ENCODE results near the gene DISC1. TPM values are rescaled to one million over a fixed set of nuclear protein-coding genes. Genes with fewer than 3 reads are reported as not detected.

DISC1 gene
- total and polyA plus RNA-seq, 2 of the 13 experiments (the other 11 are each of a cell fraction or from before 2014, with no cell fraction given), result 4.2 to 4.6 TPM

DNA sequence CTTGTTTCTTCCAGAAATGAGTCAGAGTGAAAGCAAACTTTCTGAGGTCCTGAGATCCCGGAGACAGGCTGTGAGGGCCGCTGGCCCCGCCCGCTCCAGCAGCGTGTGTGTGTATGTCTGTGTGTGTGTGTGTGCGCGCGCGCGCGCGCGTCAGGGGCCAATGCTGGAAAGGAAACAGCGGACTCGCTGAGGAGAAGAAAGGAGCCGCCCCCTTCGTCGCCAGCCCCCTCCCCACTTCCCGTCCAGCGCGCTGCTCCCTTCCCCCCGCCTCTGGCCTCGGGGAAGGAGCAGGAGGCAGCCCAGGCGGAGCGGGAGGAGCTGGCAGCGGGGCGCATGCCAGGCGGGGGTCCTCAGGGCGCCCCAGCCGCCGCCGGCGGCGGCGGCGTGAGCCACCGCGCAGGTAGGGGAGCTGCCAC is at the start of gene DISC1 (continued):
- TF ChIP-seq ZNF704 (CRISPR knock-in tag; IDR thresholded peaks at IDR 0.05; ENCODE audit: borderline replicate concordance), result 0 out of 2 replicates have a peak, but pooled peaks have one; percentile 5
- TF ChIP-seq JUND (CRISPR knock-in tag; IDR thresholded peaks at IDR 0.05), result no peak
- no peak; the same call in 1 of the 2 replicates for TF ChIP-seq ZNF235 (CRISPR knock-in tag; IDR thresholded peaks at IDR 0.05; ENCODE audit: borderline replicate concordance)
- TF ChIP-seq HOXD1 (CRISPR knock-in tag; IDR thresholded peaks at IDR 0.05), result no peak
- TF ChIP-seq ZBTB7B (CRISPR knock-in tag; IDR thresholded peaks at IDR 0.05), result peak; percentile 51; the same call in 1 of the 2 replicates
- TF ChIP-seq NFYB (CRISPR knock-in tag; IDR thresholded peaks at IDR 0.05), result peak; percentile 44; the same call in 1 of the 2 replicates
- TF ChIP-seq HOXA3 (CRISPR knock-in tag; IDR thresholded peaks at IDR 0.05), result peak; percentile 81
- TF ChIP-seq YEATS4 (CRISPR knock-in tag; IDR thresholded peaks at IDR 0.05; ENCODE audit: borderline replicate concordance), result peak; percentile 53; the same call in 1 of the 2 replicates
- TF ChIP-seq KLF13 (CRISPR knock-in tag; IDR thresholded peaks at IDR 0.05), result no peak
- 0 out of 2 replicates have a peak, but pooled peaks have one; percentile 41 for TF ChIP-seq KLF12 (CRISPR knock-in tag; IDR thresholded peaks at IDR 0.05; ENCODE audit: borderline replicate concordance)
- TF ChIP-seq GTF2F1 (IDR thresholded peaks at IDR 0.05; ENCODE audit: low read length), result no peak
- 0 out of 2 replicates have a peak, but pooled peaks have one; percentile 38 for TF ChIP-seq TBX2 (CRISPR knock-in tag; IDR thresholded peaks at IDR 0.05; ENCODE audit: borderline replicate concordance)
- TF ChIP-seq IRF2 (CRISPR knock-in tag; IDR thresholded peaks at IDR 0.05), result peak; percentile 81
- TF ChIP-seq ZNF687 (CRISPR knock-in tag; IDR thresholded peaks at IDR 0.05), result peak; percentile 79
- TF ChIP-seq ZNF816 (CRISPR knock-in tag; IDR thresholded peaks at IDR 0.05; ENCODE audit: borderline replicate concordance), result no peak
- TF ChIP-seq ZNF605 (CRISPR knock-in tag; IDR thresholded peaks at IDR 0.05), result no peak
- TF ChIP-seq TCF7L2 (IDR thresholded peaks at IDR 0.05; ENCODE audit: low read depth, low read length), result no peak
- TF ChIP-seq, protein P1, sequence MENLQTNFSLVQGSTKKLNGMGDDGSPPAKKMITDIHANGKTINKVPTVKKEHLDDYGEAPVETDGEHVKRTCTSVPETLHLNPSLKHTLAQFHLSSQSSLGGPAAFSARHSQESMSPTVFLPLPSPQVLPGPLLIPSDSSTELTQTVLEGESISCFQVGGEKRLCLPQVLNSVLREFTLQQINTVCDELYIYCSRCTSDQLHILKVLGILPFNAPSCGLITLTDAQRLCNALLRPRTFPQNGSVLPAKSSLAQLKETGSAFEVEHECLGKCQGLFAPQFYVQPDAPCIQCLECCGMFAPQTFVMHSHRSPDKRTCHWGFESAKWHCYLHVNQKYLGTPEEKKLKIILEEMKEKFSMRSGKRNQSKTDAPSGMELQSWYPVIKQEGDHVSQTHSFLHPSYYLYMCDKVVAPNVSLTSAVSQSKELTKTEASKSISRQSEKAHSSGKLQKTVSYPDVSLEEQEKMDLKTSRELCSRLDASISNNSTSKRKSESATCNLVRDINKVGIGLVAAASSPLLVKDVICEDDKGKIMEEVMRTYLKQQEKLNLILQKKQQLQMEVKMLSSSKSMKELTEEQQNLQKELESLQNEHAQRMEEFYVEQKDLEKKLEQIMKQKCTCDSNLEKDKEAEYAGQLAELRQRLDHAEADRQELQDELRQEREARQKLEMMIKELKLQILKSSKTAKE (CRISPR knock-in tag; IDR thresholded peaks at IDR 0.05; ENCODE audit: borderline replicate concordance), result no peak
- no peak for TF ChIP-seq ZNF740 (CRISPR knock-in tag; IDR thresholded peaks at IDR 0.05)
- TF ChIP-seq ZNF776 (CRISPR knock-in tag; IDR thresholded peaks at IDR 0.05), result no peak
- no peak for TF ChIP-seq ZNF230 (CRISPR knock-in tag; IDR thresholded peaks at IDR 0.05)
- no peak; the same call in 1 of the 2 replicates for TF ChIP-seq ZMAT3 (CRISPR knock-in tag; conservative IDR thresholded peaks at IDR 0.05)
- no peak for TF ChIP-seq PHF5A (CRISPR knock-in tag; IDR thresholded peaks at IDR 0.05; ENCODE audit: low read depth, unreplicated experiment)
- no peak for TF ChIP-seq ZNF329 (CRISPR knock-in tag; IDR thresholded peaks at IDR 0.05; ENCODE audit: low read depth)
- 0 out of 2 replicates have a peak, but pooled peaks have one; percentile 43 for TF ChIP-seq PHF8 (CRISPR knock-in tag; IDR thresholded peaks at IDR 0.05)
